Measurements from ENCODE around the gene S100A14.

S100A14 gene

DNA sequence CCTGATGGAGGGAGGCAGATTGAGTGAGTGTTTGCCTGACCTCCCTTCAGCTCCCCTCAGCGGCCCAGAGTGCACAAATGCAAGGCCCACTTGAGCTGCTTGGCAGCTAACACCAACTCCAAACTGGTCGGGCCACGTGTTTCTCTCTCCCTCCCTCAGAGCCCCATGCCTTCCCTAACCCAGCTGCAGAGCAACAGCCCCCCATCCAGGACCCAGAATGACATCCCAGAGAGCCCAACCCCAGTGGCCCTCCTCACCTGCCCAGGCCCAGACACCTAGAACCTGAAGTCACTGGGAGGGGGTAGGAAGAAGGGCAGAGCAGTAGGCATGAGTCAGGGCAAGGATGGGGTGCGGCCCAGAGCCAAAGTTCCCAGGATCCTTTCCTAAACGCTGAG lies 789 bp upstream of the S100A14 start:
- in situ Hi-C loops (cut with MboI; ENCODE audit: low sequenced_read_pairs): no loop called here

DNA sequence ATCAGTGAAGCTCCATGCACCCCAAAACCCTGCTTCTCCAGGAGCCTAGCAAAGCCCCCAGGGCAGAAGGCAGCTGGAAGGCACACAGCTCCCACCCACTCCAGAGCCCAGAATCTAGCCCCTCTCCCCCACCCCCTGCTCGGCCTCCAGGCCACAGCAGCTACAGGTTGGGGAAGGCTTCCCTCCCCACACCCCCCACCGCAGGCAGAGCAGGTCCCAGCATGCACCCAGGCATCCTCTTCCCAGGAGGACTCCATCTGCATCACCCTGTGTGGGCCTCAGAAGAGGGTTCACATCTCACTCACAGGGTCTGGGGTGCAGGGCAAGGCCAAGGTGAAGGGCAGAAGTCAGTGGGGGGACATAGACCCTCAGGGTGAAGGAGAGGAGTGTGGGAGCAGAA lies 719 bp downstream of the S100A14 start:
- in situ Hi-C loops (cut with MboI; ENCODE audit: low sequenced_read_pairs): no loop called here

DNA sequence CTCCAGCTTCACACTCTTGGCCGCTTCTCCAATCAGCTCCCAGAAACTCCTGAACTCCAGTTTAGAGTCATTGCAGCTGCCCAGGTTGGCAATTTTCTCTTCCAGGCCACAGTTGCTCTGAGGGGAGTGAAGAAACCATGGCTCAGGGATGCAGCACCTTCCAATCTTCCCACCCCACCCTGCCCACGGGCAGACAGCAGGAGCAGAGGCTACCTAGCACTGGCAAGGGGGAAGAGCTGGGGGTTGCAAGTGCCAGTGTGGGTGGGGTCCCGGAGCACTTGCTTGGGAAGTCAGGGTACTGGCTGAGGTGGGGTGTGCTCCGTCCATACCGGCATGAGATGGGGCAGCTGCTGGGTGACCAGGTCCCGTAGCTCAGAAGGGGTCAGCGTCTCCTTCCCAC lies 1.2 kb downstream of the S100A14 start:
- in situ Hi-C loops (cut with MboI; ENCODE audit: low sequenced_read_pairs): no loop called here

DNA sequence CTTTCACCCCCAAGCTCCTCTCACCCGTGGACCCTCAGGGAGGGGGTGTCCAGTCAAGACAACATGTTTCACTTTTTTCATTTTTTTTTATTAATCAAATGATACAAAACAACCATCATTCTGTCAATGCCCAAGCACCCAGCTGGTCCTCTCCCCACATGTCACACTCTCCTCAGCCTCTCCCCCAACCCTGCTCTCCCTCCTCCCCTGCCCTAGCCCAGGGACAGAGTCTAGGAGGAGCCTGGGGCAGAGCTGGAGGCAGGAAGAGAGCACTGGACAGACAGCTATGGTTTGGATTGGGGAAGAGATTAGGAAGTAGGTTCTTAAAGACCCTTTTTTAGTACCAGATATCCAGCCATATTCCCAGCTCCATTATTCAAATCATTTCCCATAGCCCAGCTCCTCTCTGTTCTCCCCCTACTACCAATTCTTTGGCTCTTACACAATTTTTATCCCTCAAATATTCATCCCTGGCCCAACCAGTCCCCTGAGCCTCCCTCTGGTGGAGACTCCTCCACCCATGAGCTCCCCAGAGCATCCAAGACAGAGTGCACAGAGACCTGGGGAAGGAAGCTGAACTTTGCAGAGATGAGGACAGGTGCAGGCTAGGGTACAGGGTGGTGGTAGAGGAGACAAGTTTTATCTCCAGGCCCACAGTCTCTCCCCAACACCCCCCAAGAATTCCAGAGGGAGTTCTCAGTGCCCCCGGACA lies 1.8 kb downstream of the S100A14 start:
- in situ Hi-C loops (cut with MboI; ENCODE audit: low sequenced_read_pairs): no loop called here

DNA sequence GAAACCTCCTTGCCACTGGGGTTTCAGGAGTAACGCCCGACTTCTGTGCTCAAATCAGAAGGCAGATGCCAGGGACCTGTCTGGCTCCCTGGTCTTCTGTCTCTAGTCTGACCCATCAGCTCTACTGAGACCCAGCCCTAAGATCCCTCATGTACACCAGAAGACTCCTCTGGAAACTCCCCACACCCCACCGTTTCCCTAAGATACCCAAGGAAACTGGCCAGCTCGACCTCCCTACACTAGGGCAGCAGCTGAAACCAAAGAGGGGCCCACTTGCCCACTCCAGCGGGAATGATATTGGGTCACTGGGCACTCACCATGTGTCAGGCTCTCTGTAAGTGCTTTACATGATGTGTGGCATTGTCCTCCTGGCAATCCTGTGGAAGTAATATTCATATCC lies 2.7 kb downstream of the S100A14 start:
- in situ Hi-C loops (cut with MboI; ENCODE audit: low sequenced_read_pairs): no loop called here

DNA sequence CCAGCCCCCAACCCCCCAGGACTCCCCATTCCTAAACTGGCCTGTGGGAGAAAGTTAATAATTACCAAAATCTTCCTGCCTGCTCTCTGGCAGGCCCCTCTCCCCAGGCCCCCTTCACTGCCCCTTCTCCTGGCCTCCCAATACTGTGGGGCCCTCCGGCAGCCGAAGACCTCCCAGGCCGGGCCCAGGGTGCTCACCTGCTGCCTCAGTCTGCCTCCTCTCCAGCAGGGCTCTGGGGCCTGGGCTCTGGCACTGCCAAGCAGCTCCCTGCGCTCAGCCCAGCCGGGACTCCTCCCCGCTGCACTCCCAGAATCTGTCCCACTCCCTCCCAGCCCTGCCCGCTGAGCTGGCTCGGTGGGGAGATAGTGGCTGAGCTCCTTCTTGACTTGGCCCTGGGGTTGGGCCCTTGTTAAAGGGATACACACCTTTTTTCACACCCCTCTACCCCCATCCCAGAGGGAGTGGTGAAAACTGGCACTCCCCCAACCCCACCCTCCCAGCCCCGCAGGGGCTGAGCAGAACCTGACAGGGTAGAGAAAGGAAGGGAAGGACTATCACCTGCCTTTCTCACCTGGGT lies 3.3 kb downstream of the S100A14 start, which contains the start of gene S100A16:
Gene S100A16 (minus strand): TSS at position 383 of the 577 bp plus-strand sequence. CDS start 4,986 bp downstream, outside the sequence.
- in situ Hi-C loops (cut with MboI; ENCODE audit: low sequenced_read_pairs): no loop called here

DNA sequence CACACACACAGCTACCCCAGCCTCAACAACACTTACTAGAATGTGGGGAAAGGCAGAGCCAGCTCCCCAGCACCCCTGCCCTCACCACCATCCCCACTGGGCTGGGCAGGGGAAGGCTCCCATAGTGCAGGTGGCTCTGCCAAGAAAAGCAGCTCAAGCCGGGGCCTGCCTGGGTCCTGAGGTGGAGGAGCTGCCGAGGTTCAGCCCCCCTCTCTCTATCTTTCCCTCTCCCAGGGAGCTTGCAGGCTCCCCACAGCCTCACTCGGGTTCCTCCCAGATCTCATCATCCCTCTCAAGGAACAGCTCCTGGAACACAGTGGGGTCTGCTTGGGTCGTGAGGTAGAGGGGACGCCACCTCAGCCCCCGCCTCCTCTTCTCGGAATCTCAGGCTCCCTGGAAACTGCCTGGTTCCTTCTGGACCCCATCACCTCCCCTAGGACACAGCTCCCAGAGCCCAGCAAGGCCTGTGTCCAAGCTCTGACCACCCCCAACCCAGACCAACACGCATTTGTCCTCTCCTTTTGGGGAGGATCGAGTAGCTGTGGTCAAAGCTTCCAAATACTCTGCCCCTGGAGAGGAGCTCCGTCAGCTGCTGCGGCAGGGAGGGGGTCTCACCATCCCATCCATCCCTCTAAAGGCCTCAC lies 3.9 kb downstream of the S100A14 start:
- in situ Hi-C loops (cut with MboI; ENCODE audit: low sequenced_read_pairs): no loop called here

DNA sequence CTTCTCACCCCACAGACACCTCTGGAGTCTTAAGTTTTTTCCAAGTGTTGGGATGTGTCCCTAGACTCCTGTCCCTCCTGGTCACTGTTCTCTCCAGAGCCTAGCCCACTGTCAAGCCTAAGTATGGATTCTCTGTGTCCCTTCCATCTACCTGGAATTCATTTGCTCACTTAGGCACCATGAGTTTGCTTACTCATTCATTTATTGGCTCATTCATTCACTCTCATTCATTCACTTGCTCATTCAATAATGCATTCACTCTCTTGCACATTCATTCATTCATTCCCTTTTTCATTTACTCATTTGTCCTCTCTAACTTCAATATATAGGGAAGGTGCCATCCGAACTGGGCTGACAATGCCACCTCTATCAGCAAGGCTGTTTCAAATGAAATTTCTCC lies 4.8 kb downstream of the S100A14 start:
- in situ Hi-C loops (cut with MboI; ENCODE audit: low sequenced_read_pairs): no loop called here

DNA sequence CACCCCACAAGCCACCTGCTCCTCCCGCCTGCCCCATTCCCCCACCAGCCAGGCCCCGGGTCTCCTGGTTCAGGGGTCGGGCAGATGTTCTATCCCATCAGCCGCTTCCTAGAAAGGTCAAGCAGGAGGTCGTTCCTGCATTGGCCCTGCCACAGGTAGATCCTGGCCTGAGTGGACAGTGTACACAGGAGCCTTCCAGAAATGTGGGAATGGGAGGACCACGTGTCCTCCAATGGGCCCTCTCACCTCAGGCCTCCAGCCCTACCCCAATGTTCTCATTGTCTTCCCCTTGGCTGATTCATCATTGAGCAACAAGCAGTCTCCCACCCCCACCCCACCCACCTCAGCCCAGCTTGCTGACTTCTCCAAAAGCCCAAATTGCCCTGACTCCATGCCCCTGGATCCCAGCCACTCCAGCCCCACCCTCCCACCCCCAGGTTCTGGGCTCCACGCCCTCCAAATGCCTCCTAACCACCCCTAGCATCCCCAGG lies 5.3 kb downstream of the S100A14 start:
- in situ Hi-C loops (cut with MboI; ENCODE audit: low sequenced_read_pairs): no loop called here

DNA sequence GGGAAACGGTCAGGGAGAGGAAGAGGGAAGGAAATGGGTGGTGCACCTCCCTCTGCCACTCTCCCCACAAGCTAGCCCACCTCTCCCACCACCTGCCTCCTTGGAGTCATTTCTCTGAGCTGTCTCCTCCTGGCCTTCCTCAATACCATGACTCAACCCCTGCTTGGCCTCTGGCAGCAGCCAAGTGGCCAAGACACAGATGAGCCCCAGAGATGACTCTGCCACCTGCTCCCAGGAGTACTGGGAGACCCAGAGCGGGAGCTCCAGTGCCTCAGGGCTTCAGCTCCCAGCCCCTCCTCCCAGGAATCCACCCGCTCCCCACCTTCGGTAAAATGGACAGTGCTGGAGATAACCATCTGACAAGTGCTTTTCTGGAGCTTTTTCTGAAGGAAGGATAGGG lies 5.8 kb downstream of the S100A14 start:
- in situ Hi-C loops (cut with MboI; ENCODE audit: low sequenced_read_pairs): no loop called here

DNA sequence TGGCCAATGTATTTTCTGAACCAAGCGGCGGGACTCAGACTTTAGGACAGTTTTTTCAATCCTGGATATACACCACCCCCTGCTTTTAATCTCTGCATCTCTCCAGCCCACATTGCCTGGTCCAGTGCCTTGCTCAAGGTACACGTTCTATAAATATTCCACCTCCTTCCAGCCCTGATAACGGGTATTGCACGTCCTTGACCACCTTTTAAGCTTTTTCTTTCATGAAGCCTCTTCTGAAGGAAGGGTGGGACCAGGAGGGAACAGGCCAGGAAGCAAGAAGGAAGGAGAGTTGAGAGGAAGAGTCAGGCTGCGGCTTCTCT lies 6.6 kb downstream of the S100A14 start:
- in situ Hi-C loops (cut with MboI; ENCODE audit: low sequenced_read_pairs): no loop called here

DNA sequence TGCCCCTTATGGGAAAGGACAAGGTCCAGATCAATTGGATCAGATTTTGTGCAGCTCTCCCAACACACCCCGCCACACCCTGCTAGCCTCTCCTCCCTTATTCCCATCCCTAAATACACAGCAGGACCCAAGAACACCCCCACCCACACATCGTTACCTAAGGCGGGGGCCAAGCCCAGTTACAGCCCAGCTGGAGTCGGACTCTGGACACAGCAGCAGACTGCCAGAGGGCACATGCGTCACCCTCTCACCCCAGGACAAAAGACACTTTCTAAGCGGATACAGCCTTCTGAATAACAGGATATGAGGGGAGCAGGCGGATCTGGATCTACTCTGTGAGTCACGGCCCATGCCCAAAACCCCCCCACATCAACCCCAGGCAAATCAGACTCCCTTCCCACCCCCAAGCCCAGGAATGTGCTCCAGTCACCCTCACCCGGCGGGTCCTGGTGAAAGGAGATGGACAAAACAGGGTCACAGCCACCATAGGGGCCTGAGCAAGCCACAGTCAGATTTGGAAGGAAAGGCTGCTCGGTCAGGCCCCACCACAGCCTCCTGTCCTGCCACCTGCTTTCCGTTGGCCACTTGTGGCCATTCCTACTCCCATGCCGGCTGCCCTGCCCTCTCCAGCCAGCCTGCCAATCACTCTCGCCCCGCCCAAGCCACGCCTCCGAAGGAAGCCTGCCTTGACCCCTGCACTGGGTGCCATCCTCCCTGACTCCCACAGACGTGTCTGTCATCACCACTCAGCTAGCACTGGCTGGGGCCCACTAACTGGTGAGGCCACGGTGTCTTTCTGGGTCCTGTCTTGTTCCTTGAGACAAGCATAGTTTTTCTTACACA lies 7.2 kb downstream of the S100A14 start:
- in situ Hi-C loops (cut with MboI; ENCODE audit: low sequenced_read_pairs): no loop called here

DNA sequence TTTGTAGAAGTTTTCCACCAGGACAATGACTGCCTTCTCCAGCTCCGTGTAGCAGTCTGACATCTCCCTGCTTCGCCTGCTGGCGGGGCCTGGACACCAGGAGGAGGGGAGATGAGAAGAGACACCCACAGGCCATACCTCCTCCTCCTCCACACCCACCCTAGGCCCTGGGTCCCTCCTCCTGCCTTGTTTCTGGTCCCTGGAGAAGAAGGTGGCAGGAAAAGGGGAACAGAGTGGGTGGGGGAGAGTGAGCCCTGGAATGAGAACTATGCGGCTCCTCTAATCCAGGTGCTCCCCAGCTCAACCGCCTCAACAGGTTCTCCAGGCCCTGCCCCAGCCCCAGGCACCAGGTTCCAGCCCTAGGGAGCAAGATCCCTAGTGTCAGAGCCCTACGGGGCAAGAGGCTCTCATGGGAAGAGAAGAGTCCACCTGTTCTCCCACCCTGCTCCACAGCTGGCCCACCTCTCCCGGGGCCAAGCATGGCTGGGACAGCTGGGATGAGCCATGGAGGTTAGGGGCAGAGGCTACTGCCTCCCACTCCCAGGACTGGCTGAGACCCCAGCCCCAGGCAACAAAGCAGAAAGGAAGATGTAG lies 7.9 kb downstream of the S100A14 start:
- in situ Hi-C loops (cut with MboI; ENCODE audit: low sequenced_read_pairs): no loop called here

DNA sequence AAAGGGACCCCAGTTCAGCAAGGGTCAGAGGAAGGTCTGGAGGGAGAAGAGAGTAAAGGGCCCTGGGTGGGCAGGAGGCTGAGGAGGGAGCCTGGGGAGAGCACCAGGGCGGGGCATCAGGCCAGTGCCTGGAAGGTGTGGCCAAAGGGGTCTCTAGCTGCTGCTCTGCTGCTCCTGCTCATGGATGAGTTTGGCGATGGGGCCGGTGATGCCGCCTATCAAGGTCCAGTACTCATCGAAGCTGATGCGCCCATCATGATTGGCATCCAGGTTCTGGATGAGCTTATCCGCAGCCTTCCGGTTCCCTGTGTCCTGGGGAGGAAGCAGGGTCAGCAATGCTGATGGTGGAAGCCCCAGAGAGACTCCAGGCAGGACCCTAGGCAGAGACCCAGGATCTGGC lies 8.7 kb downstream of the S100A14 start:
- in situ Hi-C loops (cut with MboI; ENCODE audit: low sequenced_read_pairs): no loop called here

DNA sequence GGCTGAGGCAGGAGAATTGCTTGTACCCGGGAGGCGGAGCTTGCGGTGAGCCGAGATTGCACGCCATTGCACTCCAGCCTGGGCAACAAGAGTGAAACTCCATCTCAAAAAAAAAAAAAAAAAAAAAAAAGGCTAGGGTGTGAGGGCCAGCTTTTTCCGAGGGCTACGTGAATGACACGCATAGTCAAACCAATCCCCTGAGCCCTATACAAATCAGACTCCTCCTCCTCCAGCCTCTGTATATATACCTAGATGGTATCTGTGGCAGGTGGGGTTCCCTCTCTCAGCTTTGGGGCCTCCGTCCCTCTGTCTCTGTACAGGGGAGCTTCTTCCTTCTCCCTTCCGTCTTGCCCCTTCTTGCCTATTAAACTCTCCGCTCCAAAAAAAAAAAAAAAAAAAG lies 9.9 kb downstream of the S100A14 start:
- in situ Hi-C loops (cut with MboI; ENCODE audit: low sequenced_read_pairs): no loop called here

DNA sequence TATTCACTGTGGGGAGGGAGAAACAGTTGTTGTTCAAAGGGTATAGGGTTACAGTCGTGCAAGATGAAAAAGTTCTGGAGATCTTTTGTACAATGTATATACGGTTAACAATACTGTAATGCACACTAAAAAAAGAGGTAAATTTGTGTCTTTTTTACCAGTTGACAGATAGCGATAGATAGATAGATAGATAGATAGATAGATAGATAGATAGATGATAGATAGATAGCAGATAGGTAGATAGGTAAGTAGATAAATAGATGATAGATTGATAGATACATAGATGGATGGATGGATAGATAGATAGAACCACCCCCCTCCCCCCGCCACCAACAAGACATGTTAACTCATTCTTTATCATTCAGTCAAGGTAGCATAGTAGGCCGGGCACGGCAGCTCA lies 13.4 kb downstream of the S100A14 start:
- in situ Hi-C loops (cut with MboI; ENCODE audit: low sequenced_read_pairs): no loop called here

DNA sequence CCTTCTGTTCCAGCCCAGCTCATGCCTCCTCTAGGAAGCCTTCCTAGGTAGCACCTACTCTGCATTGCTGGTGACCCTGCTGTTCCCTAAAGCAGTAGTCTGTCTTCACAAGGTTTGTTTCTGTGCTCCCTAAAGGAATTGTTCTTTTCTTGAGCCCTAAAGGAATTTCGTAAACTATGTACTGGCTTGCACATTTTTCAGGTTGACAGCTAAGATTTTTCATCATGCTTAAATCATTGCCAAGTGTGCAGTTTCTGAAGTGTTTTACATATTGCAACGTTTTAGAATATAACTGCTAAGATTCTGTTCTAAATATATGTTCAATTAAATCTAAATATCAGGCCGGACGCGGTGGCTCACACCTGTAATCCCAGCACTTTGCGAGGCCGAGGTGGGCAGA lies 16.3 kb downstream of the S100A14 start:
- in situ Hi-C loops (cut with MboI; ENCODE audit: low sequenced_read_pairs): no loop called here

DNA sequence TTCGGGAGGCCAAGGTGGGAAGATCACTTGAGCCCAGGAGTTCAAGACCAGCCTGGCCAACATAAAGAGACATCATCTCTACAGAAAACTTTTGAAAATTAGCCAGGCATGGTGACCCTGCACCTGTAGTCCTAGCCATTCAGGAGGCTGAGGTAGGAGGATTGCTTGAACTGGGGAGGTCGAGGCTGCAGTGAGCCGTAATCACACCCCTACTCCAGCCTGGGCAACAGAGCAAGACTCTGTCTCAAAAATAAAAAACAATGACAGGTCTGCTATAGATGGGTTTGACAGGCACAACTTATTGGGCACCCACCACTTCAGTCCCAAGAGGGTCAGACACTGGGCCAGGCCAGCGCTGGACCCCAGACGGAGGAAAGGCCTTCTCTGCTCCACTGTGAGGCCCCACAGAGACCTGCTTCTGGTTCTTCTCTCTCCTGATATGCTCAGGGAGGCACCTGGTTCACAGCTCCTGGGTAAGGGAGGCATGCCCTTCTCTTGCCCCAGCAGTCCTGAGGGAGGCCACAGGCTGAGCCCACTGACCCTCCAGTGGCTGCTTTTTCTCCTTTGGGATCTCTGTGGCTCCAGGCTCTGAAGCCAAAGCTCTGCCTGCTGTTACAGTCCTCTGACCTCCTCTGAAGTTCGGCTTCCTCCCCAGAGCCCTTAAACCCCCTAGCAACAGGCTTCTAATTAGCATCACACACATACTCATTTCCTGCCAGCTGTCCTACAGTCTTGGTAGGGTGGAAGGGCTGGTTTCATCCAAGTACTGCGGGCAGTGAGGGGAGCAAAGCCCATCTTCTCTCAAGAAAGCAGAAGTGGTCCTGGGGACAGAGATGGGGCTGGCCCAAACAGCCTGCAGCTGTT lies 17.6 kb downstream of the S100A14 start:
- in situ Hi-C loops (cut with MboI; ENCODE audit: low sequenced_read_pairs): no loop called here

DNA sequence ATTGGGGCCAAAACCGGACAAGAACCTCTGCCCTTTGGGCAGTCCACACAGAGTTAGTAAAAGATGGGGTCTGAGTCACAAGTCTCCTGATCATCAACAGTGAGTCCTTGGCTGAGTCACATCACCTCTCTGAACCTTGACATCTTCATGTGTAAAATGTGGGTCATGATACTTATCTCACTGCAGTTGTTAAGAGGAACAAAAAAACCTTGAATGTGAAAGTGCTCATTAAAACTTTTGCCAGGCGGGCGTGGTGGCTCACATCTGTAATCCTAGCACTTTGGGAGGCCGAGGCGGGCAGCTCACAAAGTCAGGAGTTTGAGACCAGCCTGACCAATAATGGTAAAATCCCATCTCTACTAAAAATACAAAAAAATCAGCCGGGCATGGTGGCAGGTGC lies 18.9 kb downstream of the S100A14 start:
- in situ Hi-C loops (cut with MboI; ENCODE audit: low sequenced_read_pairs): no loop called here

DNA sequence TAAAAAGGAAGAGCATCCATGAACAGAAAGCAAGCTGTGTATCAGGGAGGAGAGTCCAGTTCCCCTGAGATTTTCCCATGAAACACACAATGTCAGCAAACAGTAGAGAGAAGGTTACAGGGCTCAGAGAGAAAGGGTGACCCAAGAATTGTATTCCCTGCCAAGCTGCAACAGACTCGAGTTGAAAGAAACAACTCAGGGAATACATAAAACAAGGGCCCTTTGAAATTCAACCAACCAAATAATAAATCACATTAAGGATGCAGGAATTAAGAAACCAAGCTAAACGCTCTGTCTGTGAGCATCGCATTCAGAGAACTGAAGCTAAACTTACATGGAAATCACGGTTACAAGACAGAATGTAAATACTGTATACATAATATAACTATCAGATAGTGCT lies 23.4 kb downstream of the S100A14 start:
- in situ Hi-C loops (cut with MboI; ENCODE audit: low sequenced_read_pairs): no loop called here

Measured in HL-60/S4 treated with retinoic acid at 250 ng/mL for 4 days and 3 days (cell line).